WTC11 (cell line): ENCODE measurements around the gene IL1B. TPM values are rescaled to one million over a fixed set of nuclear protein-coding genes. Genes with fewer than 3 reads are reported as not detected.
"Not testable (repeated sequence)": the region's sequence is repeated elsewhere in the genome, so short reads cannot be mapped to it uniquely, and the experiment has no call there.

Experiments used
- ATAC-seq: fragments of 200-7000 bp; cut with Tn5 transposase; 2 replicates; pipeline ENCODE4 v1.10.0; 2021; ENCODE audit warnings: mild to moderate bottlenecking, moderate library complexity
- CTCF ChIA-PET: fragments of 300-600 bp; sonication (Branson Sonifier 250); formaldehyde crosslinking; loops from one replicate; lab custom pipeline; 2021; ENCODE audit warnings: antibody characterized with exemption; lab: Charles Lee
- POLR2A ChIA-PET: fragments of 350-600 bp; sonication (Branson Sonifier 250); formaldehyde crosslinking; loops from one replicate; lab custom pipeline; 2021; ENCODE audit warnings: antibody characterized with exemption; lab: Charles Lee
- DNase-seq: peaks from one replicate; pipeline ENCODE4 v3.0.0; 2021; ENCODE audit warnings: low spot score
- H3K27ac Mint-ChIP-seq: 2 replicates; pipeline ENCODE4 v1.8.0; 2021; ENCODE audit warnings: mixed read lengths
- H3K27me3 Mint-ChIP-seq: 2 replicates; pipeline ENCODE4 v1.8.0; 2021; ENCODE audit warnings: low read depth, mild to moderate bottlenecking, moderate library complexity, mixed read lengths
- H3K36me3 Mint-ChIP-seq: 2 replicates; pipeline ENCODE4 v1.8.0; 2021; ENCODE audit warnings: mixed read lengths
- H3K4me1 Mint-ChIP-seq: 2 replicates; pipeline ENCODE4 v1.8.0; 2022; ENCODE audit warnings: mixed read lengths
- H3K4me3 Mint-ChIP-seq: 2 replicates; pipeline ENCODE4 v1.8.0; 2021; ENCODE audit warnings: mild to moderate bottlenecking, moderate library complexity, mixed read lengths
- H3K9me3 Mint-ChIP-seq: 2 replicates; pipeline ENCODE4 v1.8.0; 2021; ENCODE audit warnings: mixed read lengths
- ATF1 ChIP-seq: sonication (generic); formaldehyde crosslinking; IDR thresholded peaks from 2 replicates; pipeline ENCODE4 v1.8.1; 2023; ENCODE audit warnings: mild to moderate bottlenecking, moderate library complexity, missing genetic modification reagents
- ATF3 ChIP-seq: sonication (generic); formaldehyde crosslinking; conservative IDR thresholded peaks from 2 replicates; pipeline ENCODE4 v1.8.1; 2022; ENCODE audit warnings: mild to moderate bottlenecking, missing genetic modification reagents
- CDX4 ChIP-seq: fragments of 250-450 bp; sonication (Bioruptor Pico); IDR thresholded peaks from 2 replicates; pipeline ENCODE4 v1.9.0; 2021; ENCODE audit warnings: moderate library complexity, mild to moderate bottlenecking, inconsistent platforms, borderline replicate concordance
- GRHL2 ChIP-seq: fragments of 250-450 bp; sonication (Bioruptor Pico); IDR thresholded peaks from 2 replicates; pipeline ENCODE4 v1.8.0; 2022; ENCODE audit warnings: mild to moderate bottlenecking, moderate library complexity; ENCODE audit not compliant: insufficient replicate concordance, severe bottlenecking
- MXD4 ChIP-seq: fragments of 250-450 bp; sonication (Bioruptor Pico); IDR thresholded peaks from 2 replicates; pipeline ENCODE4 v1.8.0; 2021; ENCODE audit warnings: mild to moderate bottlenecking, moderate library complexity, borderline replicate concordance
- NFATC4 ChIP-seq: fragments of 250-450 bp; sonication (Bioruptor Pico); IDR thresholded peaks from 2 replicates; pipeline ENCODE4 v1.9.0; 2021; ENCODE audit warnings: mild to moderate bottlenecking
- TEAD4 ChIP-seq: sonication (generic); formaldehyde crosslinking; IDR thresholded peaks from 2 replicates; pipeline ENCODE4 v1.8.0; 2022; ENCODE audit warnings: mild to moderate bottlenecking, missing genetic modification reagents
- ZNF671 ChIP-seq: fragments of 250-450 bp; sonication (Bioruptor Pico); IDR thresholded peaks from 2 replicates; pipeline ENCODE4 v1.8.0; 2021; ENCODE audit warnings: mild to moderate bottlenecking
- total RNA-seq: library from RNA; stranded (reverse); gene quantifications from 3 replicates; pipeline ENCODE4 v1.2.3, GENCODE V29; 2021
- TF ChIP-seq, protein P1 (sequence below): fragments of 250-450 bp; sonication (Bioruptor Pico); IDR thresholded peaks from 2 replicates; pipeline ENCODE4 v1.9.0; 2021; ENCODE audit warnings: mild to moderate bottlenecking, borderline replicate concordance
- TF ChIP-seq, protein P2 (sequence below): sonication (generic); formaldehyde crosslinking; IDR thresholded peaks from 2 replicates; pipeline ENCODE4 v1.8.1; 2023; ENCODE audit warnings: mild to moderate bottlenecking, missing genetic modification reagents, moderate library complexity

The IL1B gene
- total RNA-seq, 1 experiment from 2014 or later, result not detected

- TF ChIP-seq CDX4 (CRISPR knock-in tag) (no peak), NFATC4 (CRISPR knock-in tag) (no peak), TEAD4 (CRISPR knock-in tag) (no peak), ATF3 (CRISPR knock-in tag) (no peak)
- TF ChIP-seq, all 79 proteins: peak for 0
Observed at GRCh38 chr2:112866128-112866835, 29.7 kb upstream of the IL1B start (continued).

- H3K9me3 Mint-ChIP-seq, result peaks cover 81% of the 10 kb centered on the region
- no peak overlapping the region for H3K4me3 Mint-ChIP-seq
- DNase-seq, result no peak
- H3K36me3 Mint-ChIP-seq, result peaks cover 78% of the 10 kb centered on the region
- ChIA-PET CTCF (no interaction called here), POLR2A (no interaction called here)
- H3K27ac Mint-ChIP-seq, result no peak overlapping the region
- H3K4me1 Mint-ChIP-seq, result peaks cover under 1% of the 10 kb centered on the region
- TF ChIP-seq MXD4 (CRISPR knock-in tag), result no peak
- no peak for TF ChIP-seq CDX4 (CRISPR knock-in tag)
- TF ChIP-seq ATF1 (CRISPR knock-in tag), result no peak
- no peak for TF ChIP-seq ZNF671 (CRISPR knock-in tag)
- TF ChIP-seq, protein P1, sequence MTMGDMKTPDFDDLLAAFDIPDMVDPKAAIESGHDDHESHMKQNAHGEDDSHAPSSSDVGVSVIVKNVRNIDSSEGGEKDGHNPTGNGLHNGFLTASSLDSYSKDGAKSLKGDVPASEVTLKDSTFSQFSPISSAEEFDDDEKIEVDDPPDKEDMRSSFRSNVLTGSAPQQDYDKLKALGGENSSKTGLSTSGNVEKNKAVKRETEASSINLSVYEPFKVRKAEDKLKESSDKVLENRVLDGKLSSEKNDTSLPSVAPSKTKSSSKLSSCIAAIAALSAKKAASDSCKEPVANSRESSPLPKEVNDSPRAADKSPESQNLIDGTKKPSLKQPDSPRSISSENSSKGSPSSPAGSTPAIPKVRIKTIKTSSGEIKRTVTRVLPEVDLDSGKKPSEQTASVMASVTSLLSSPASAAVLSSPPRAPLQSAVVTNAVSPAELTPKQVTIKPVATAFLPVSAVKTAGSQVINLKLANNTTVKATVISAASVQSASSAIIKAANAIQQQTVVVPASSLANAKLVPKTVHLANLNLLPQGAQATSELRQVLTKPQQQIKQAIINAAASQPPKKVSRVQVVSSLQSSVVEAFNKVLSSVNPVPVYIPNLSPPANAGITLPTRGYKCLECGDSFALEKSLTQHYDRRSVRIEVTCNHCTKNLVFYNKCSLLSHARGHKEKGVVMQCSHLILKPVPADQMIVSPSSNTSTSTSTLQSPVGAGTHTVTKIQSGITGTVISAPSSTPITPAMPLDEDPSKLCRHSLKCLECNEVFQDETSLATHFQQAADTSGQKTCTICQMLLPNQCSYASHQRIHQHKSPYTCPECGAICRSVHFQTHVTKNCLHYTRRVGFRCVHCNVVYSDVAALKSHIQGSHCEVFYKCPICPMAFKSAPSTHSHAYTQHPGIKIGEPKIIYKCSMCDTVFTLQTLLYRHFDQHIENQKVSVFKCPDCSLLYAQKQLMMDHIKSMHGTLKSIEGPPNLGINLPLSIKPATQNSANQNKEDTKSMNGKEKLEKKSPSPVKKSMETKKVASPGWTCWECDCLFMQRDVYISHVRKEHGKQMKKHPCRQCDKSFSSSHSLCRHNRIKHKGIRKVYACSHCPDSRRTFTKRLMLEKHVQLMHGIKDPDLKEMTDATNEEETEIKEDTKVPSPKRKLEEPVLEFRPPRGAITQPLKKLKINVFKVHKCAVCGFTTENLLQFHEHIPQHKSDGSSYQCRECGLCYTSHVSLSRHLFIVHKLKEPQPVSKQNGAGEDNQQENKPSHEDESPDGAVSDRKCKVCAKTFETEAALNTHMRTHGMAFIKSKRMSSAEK (CRISPR knock-in tag), result no peak
- TF ChIP-seq GRHL2 (CRISPR knock-in tag), result no peak
- TF ChIP-seq, protein P2, sequence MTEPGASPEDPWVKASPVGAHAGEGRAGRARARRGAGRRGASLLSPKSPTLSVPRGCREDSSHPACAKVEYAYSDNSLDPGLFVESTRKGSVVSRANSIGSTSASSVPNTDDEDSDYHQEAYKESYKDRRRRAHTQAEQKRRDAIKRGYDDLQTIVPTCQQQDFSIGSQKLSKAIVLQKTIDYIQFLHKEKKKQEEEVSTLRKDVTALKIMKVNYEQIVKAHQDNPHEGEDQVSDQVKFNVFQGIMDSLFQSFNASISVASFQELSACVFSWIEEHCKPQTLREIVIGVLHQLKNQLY, result no peak
- no peak for ATAC-seq
- peaks cover 12% of the 10 kb centered on the region for H3K27me3 Mint-ChIP-seq
Observed at GRCh38 chr2:112864072-112864471, 27.5 kb upstream of the IL1B start.

DNA sequence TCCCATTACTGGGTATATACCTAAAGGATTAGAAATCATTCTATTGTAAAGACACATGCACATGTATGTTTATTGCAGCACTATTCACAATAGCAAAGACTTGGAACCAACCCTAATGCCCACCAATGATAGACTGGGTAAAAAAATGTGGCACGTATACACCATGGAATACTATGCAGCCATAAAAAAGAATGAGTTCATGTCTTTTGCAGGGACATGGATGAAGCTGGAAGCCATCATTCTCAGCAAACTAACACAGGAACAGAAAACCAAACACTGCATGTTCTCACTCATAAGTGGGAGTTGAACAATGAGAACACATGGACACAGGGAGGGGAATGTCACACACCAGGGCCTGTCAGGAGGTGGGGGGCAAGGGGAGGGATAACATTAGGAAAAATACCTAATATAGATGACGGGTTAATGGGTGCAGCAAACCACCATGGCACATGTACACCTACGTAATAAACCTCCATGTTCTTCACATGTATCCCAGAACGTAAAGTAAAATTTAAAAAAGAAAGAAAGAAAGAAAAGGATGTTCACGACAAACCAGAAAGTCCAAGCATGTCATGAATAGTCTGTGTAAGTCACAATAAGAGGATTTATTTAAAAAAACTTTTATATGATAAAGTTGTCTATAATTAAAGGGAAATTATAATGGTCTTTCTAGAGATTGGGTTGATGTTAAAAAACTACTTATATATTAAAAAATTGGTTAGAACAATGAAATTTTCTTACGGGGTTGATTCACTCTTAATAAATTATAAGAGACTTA lies 23.0 kb upstream of the IL1B start:
- POLR2A ChIA-PET, ATAC-seq, DNase-seq, H3K4me1 Mint-ChIP-seq, H3K4me3 Mint-ChIP-seq, H3K27ac Mint-ChIP-seq: not testable (repeated sequence)
- Mint-ChIP-seq H3K36me3 (peaks cover 82% of the 10 kb centered on the region), H3K27me3 (peaks cover 10% of the 10 kb centered on the region), H3K9me3 (peaks cover 80% of the 10 kb centered on the region)
- CTCF ChIA-PET, result interaction anchor here (0.6 kb wide), 1 partner anchor 11 kb away, joined by 3 read pairs; no protein-coding TSS in a partner anchor
